ENCODE data around the gene ATP2B3.

ATP2B3 gene

GRCh38 chrX:153510383-153510782 lies 7.1 kb upstream of the ATP2B3 start:
- no peak for DNase-seq (ENCODE audit: low read depth)

- no peak for DNase-seq (ENCODE audit: low read depth)
Observed at GRCh38 chrX:153511784-153512500, 5.5 kb upstream of the ATP2B3 start.

- DNase-seq (ENCODE audit: low read depth) = no peak
Observed at GRCh38 chrX:153512501-153512893, 4.9 kb upstream of the ATP2B3 start.

- DNase-seq (ENCODE audit: low read depth) = no peak
Observed at GRCh38 chrX:153513265-153513664, 4.2 kb upstream of the ATP2B3 start.

GRCh38 chrX:153514259-153514658 lies 3.2 kb upstream of the ATP2B3 start:
- DNase-seq (ENCODE audit: low read depth) = no peak

- no peak for DNase-seq (ENCODE audit: low read depth)
Observed at GRCh38 chrX:153515435-153515834, 2.0 kb upstream of the ATP2B3 start.

GRCh38 chrX:153516073-153516472 lies 1.4 kb upstream of the ATP2B3 start:
- DNase-seq (ENCODE audit: low read depth) = no peak

- no peak for DNase-seq (ENCODE audit: low read depth)
Observed at GRCh38 chrX:153517946-153518834, 748 bp downstream of the ATP2B3 start.

- DNase-seq (ENCODE audit: low read depth) = no peak
Observed at GRCh38 chrX:153519569-153520286, 2.3 kb downstream of the ATP2B3 start.

GRCh38 chrX:153520287-153520917 lies 3.0 kb downstream of the ATP2B3 start:
- no peak for DNase-seq (ENCODE audit: low read depth)

GRCh38 chrX:153521034-153521433 lies 3.6 kb downstream of the ATP2B3 start:
- DNase-seq (ENCODE audit: low read depth) = no peak

- no peak for DNase-seq (ENCODE audit: low read depth)
Observed at GRCh38 chrX:153522259-153522658, 4.8 kb downstream of the ATP2B3 start.

GRCh38 chrX:153523269-153523668 lies 5.8 kb downstream of the ATP2B3 start:
- DNase-seq (ENCODE audit: low read depth) = no peak

- no peak for DNase-seq (ENCODE audit: low read depth)
Observed at GRCh38 chrX:153524234-153524633, 6.8 kb downstream of the ATP2B3 start.

- DNase-seq (ENCODE audit: low read depth) = no peak
Observed at GRCh38 chrX:153525451-153525850, 8.0 kb downstream of the ATP2B3 start.

GRCh38 chrX:153526042-153526441 lies 8.6 kb downstream of the ATP2B3 start:
- no peak for DNase-seq (ENCODE audit: low read depth)

GRCh38 chrX:153526801-153527200 lies 9.4 kb downstream of the ATP2B3 start:
- no peak for DNase-seq (ENCODE audit: low read depth)

- DNase-seq (ENCODE audit: low read depth) = no peak
Observed at GRCh38 chrX:153527208-153527607, 9.8 kb downstream of the ATP2B3 start.

- no peak for DNase-seq (ENCODE audit: low read depth)
Observed at GRCh38 chrX:153530411-153531129, 13.1 kb downstream of the ATP2B3 start.

- no peak for DNase-seq (ENCODE audit: low read depth)
Observed at GRCh38 chrX:153533091-153533490, 15.6 kb downstream of the ATP2B3 start.

- no peak for DNase-seq (ENCODE audit: low read depth)
Observed at GRCh38 chrX:153537080-153537479, 19.6 kb downstream of the ATP2B3 start.
